H1 (cell line): ENCODE measurements around the gene MUC5B.

ENCODE experiments used
- CEBPB ChIP-seq: IDR thresholded peaks from 2 replicates; pipeline ENCODE4 v1.6.1; 2012; ENCODE audit warnings: low read depth, low read length
- EP300 ChIP-seq, 2 experiments: IDR thresholded peaks; 1 replicate in 1 of 2; 2 replicates in 1 of 2; pipeline ENCODE4 v1.6.1; 2011 to 2012; ENCODE audit warnings: low read depth in 2 of 2, low read length in 2 of 2, mild to moderate bottlenecking in 2 of 2, borderline replicate concordance in 1 of 2, inconsistent platforms in 1 of 2, moderate library complexity in 1 of 2
- POLR2AphosphoS5 ChIP-seq: IDR thresholded peaks from 2 replicates; pipeline ENCODE4 v1.6.1; 2011; ENCODE audit warnings: low read depth, low read length
- TF ChIP-seq, protein P1 (sequence below), 3 experiments: IDR thresholded peaks; 1 replicate in 2 of 3; 2 replicates in 1 of 3; pipeline versions ENCODE4 v1.5.1 to v1.6.1; 2011; ENCODE audit warnings: low read length in 3 of 3, mild to moderate bottlenecking in 3 of 3, inconsistent platforms in 2 of 3, low read depth in 1 of 3, moderate library complexity in 1 of 3; ENCODE audit not compliant: insufficient read depth in 1 of 3; ENCODE audit errors: control extremely low read depth in 1 of 3

DNA sequence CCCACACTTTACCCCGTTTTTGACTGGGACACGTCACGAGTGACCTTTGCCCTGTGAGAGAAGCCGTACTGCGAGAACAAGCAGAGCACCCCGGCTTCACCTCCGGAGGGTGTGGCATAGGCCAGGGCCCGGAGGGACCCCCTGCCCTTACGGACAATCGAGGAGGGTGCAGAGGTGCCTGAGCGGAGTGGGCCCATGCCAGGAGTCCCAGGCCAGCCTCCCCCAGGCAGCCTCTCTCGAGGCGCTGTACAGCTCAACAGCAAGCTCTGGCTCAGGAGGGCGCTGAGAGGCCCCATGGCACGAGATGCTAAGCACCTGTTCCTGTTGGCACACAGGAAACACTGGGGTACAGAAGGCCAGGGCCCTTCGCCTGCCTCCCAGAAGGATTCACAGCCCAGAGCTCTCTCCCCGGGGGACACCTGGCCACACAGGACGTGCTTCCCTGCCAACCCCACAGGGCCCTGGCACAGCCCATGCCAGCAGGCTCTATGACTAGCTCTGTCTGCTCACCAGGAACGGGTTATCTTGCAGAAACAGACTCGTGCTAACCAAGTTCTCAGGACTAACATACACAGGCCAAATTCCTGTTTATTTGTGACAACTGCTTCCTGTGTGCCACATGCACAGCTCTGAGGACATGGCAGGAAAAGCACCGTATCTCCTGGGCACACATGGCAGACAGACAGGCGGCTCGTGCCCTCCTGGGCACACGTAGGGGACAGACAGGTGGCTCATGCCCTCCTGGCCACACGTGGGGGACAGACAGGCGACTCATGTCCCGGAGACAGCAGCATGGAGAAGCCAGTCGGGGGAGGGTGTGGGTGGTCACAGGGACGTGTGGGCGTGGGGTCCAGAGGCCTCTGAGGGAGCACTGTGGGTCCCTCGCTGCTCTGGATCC, 75.0 kb downstream of the MUC5B start:
- no peak for TF ChIP-seq CEBPB
- TF ChIP-seq EP300 (IDR thresholded peaks at IDR 0.05; ENCODE audit: borderline replicate concordance in 1 of 2, low read depth in 2 of 2, low read length in 2 of 2) = no peak
- TF ChIP-seq POLR2AphosphoS5 = no peak
- TF ChIP-seq, protein P1, sequence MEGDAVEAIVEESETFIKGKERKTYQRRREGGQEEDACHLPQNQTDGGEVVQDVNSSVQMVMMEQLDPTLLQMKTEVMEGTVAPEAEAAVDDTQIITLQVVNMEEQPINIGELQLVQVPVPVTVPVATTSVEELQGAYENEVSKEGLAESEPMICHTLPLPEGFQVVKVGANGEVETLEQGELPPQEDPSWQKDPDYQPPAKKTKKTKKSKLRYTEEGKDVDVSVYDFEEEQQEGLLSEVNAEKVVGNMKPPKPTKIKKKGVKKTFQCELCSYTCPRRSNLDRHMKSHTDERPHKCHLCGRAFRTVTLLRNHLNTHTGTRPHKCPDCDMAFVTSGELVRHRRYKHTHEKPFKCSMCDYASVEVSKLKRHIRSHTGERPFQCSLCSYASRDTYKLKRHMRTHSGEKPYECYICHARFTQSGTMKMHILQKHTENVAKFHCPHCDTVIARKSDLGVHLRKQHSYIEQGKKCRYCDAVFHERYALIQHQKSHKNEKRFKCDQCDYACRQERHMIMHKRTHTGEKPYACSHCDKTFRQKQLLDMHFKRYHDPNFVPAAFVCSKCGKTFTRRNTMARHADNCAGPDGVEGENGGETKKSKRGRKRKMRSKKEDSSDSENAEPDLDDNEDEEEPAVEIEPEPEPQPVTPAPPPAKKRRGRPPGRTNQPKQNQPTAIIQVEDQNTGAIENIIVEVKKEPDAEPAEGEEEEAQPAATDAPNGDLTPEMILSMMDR (IDR thresholded peaks at IDR 0.05; ENCODE audit: control extremely low read depth in 1 of 3, insufficient read depth in 1 of 3, low read depth in 1 of 3, low read length in 3 of 3) = no peak
